ENCODE measurements around the gene MBD3L5. TPM values are rescaled to one million over a fixed set of nuclear protein-coding genes. Genes with fewer than 3 reads are reported as not detected.
"Not testable (repeated sequence)": the region's sequence is repeated elsewhere in the genome, so short reads cannot be mapped to it uniquely, and the experiment has no call there.

MBD3L5 gene
- total RNA-seq, 2 experiments from 2014 or later, result not detected

- H3K4me1 Mint-ChIP-seq, H3K27ac Mint-ChIP-seq, H3K27me3 Mint-ChIP-seq, H3K36me3 Mint-ChIP-seq, H3K9me3 Mint-ChIP-seq, DNase-seq, POLR2A ChIA-PET, H3K4me3 Mint-ChIP-seq: not testable (repeated sequence)
- peak; percentile 47 for ATAC-seq (ENCODE audit: low read depth)
These were observed 29.6 kb downstream of the MBD3L5 start for GRCh38 chr19:7059977-7060376.

GRCh38 chr19:7063339-7063738 lies 33.0 kb downstream of the MBD3L5 start:
- Mint-ChIP-seq H3K27me3 (no peaks in the 10 kb centered on the region), H3K9me3 (no peaks in the 10 kb centered on the region), H3K4me3 (no peak overlapping the region), H3K4me1 (no peaks in the 10 kb centered on the region), H3K27ac (no peak overlapping the region), H3K36me3 (no peaks in the 10 kb centered on the region)
- peak; percentile 41 for ATAC-seq (ENCODE audit: low read depth)
- POLR2A ChIA-PET, result no interaction called here
- no peak for DNase-seq

GRCh38 chr19:7063764-7064418 lies 33.5 kb downstream of the MBD3L5 start:
- POLR2A ChIA-PET, result no interaction called here
- H3K27ac Mint-ChIP-seq, result no peak overlapping the region
- H3K27me3 Mint-ChIP-seq, result no peaks in the 10 kb centered on the region
- no peaks in the 10 kb centered on the region for H3K9me3 Mint-ChIP-seq
- peak; percentile 49 for ATAC-seq (ENCODE audit: low read depth)
- peaks cover under 1% of the 10 kb centered on the region for H3K36me3 Mint-ChIP-seq
- peaks cover 2% of the 10 kb centered on the region for H3K4me1 Mint-ChIP-seq
- H3K4me3 Mint-ChIP-seq, result no peak overlapping the region
- DNase-seq, result no peak

GRCh38 chr19:7067122-7067521 lies 36.7 kb downstream of the MBD3L5 start:
- H3K9me3 Mint-ChIP-seq; H3K27me3 Mint-ChIP-seq; DNase-seq; ATAC-seq (ENCODE audit: low read depth); H3K4me1 Mint-ChIP-seq; POLR2A ChIA-PET; H3K4me3 Mint-ChIP-seq; H3K27ac Mint-ChIP-seq: not testable (repeated sequence)
- H3K36me3 Mint-ChIP-seq, result peaks cover 12% of the 10 kb centered on the region

GRCh38 chr19:7067716-7068115 lies 37.3 kb downstream of the MBD3L5 start:
- H3K27ac Mint-ChIP-seq, result no peak overlapping the region
- POLR2A ChIA-PET, result no interaction called here
- peaks cover 4% of the 10 kb centered on the region for H3K9me3 Mint-ChIP-seq
- ATAC-seq (ENCODE audit: low read depth) (no peak), DNase-seq (no peak)
- peaks cover 18% of the 10 kb centered on the region for H3K36me3 Mint-ChIP-seq
- H3K4me3 Mint-ChIP-seq, result no peak overlapping the region
- H3K4me1 Mint-ChIP-seq, result peaks cover 6% of the 10 kb centered on the region
- H3K27me3 Mint-ChIP-seq, result no peaks in the 10 kb centered on the region

- no peak for ATAC-seq (ENCODE audit: low read depth)
- peaks cover 24% of the 10 kb centered on the region for H3K36me3 Mint-ChIP-seq
- H3K27me3 Mint-ChIP-seq, result no peaks in the 10 kb centered on the region
- peaks cover 5% of the 10 kb centered on the region for H3K9me3 Mint-ChIP-seq
- no peak for DNase-seq
- H3K4me1 Mint-ChIP-seq, result peaks cover 6% of the 10 kb centered on the region
- POLR2A ChIA-PET, result interaction anchor here (0.5 to 2.1 kb wide), 14 partner anchors 10 to 861 kb away, joined by 3 to 47 read pairs (median 5); partner anchors contain the start of genes ARHGEF18, MCOLN1 and VAV1
- peak overlapping the region; percentile 87 for H3K27ac Mint-ChIP-seq
- peak overlapping the region; percentile 97 for H3K4me3 Mint-ChIP-seq
These were observed 38.2 kb downstream of the MBD3L5 start for GRCh38 chr19:7068599-7068998.

GRCh38 chr19:7069042-7069903 lies 38.9 kb downstream of the MBD3L5 start, which contains the start of gene ZNF557:
Gene ZNF557 (plus strand): TSS chr19:7069703. CDS start chr19:7075075, 5,372 bp downstream.
- DNase-seq (peak; percentile 98), ATAC-seq (ENCODE audit: low read depth) (peak; percentile 90)
- peaks cover 7% of the 10 kb centered on the region for H3K9me3 Mint-ChIP-seq
- H3K4me3 Mint-ChIP-seq, result peak within 1 kb of the TSS; percentile 97
- no peaks in the 10 kb centered on the region for H3K27me3 Mint-ChIP-seq
- H3K4me1 Mint-ChIP-seq, result peaks cover 6% of the 10 kb centered on the region
- H3K27ac Mint-ChIP-seq, result peak within 1 kb of the TSS; percentile 87
- H3K36me3 Mint-ChIP-seq, result peaks cover 31% of the 10 kb centered on the region
- POLR2A ChIA-PET, result interaction anchor here (0.5 to 2.1 kb wide), 15 partner anchors 9 to 861 kb away, joined by 3 to 47 read pairs (median 5); partner anchors contain the start of genes ARHGEF18, MCOLN1 and VAV1

GRCh38 chr19:7069904-7070226 lies 39.5 kb downstream of the MBD3L5 start:
- Mint-ChIP-seq H3K9me3 (peaks cover 9% of the 10 kb centered on the region), H3K27ac (peak overlapping the region; percentile 87), H3K4me1 (peaks cover 6% of the 10 kb centered on the region), H3K36me3 (peaks cover 37% of the 10 kb centered on the region), H3K4me3 (peak overlapping the region; percentile 97), H3K27me3 (no peaks in the 10 kb centered on the region)
- ATAC-seq (ENCODE audit: low read depth) (peak; percentile 34), DNase-seq (no peak)
- POLR2A ChIA-PET, result interaction anchor here (0.6 to 2.1 kb wide), 9 partner anchors 9 to 452 kb away, joined by 4 to 47 read pairs (median 7); partner anchors contain the start of genes ARHGEF18, MCOLN1 and VAV1

GRCh38 chr19:7072541-7072940 lies 42.2 kb downstream of the MBD3L5 start:
- no peak overlapping the region for H3K4me3 Mint-ChIP-seq
- H3K27me3 Mint-ChIP-seq, result no peaks in the 10 kb centered on the region
- H3K9me3 Mint-ChIP-seq, result peaks cover 14% of the 10 kb centered on the region
- H3K4me1 Mint-ChIP-seq, result peaks cover 6% of the 10 kb centered on the region
- DNase-seq (no peak), ATAC-seq (ENCODE audit: low read depth) (no peak)
- POLR2A ChIA-PET, result interaction anchor here (0.7 to 1.6 kb wide), 2 partner anchors 27 to 633 kb away, joined by 5 to 9 read pairs; no protein-coding TSS in a partner anchor
- peaks cover 63% of the 10 kb centered on the region for H3K36me3 Mint-ChIP-seq
- no peak overlapping the region for H3K27ac Mint-ChIP-seq

- ATAC-seq (ENCODE audit: low read depth) (no peak), DNase-seq (no peak)
- Mint-ChIP-seq H3K4me1 (peaks cover 5% of the 10 kb centered on the region), H3K4me3 (no peak overlapping the region), H3K9me3 (peaks cover 29% of the 10 kb centered on the region), H3K27me3 (no peaks in the 10 kb centered on the region), H3K27ac (no peak overlapping the region), H3K36me3 (peaks cover 83% of the 10 kb centered on the region)
- POLR2A ChIA-PET, result interaction anchor here (0.6 kb wide), 1 partner anchor 1087 kb away, joined by 4 read pairs; no protein-coding TSS in a partner anchor
These were observed 44.4 kb downstream of the MBD3L5 start for GRCh38 chr19:7074705-7075282.

- H3K27me3 Mint-ChIP-seq, result no peaks in the 10 kb centered on the region
These were observed 45.8 kb downstream of the MBD3L5 start for GRCh38 chr19:7076151-7076550.

GRCh38 chr19:7078008-7078407 lies 47.6 kb downstream of the MBD3L5 start:
- no peaks in the 10 kb centered on the region for H3K27me3 Mint-ChIP-seq
- no peak overlapping the region for H3K27ac Mint-ChIP-seq
- H3K9me3 Mint-ChIP-seq, result peaks cover 40% of the 10 kb centered on the region
- POLR2A ChIA-PET, result interaction anchor here (0.9 to 1.8 kb wide), 2 partner anchors 9 to 14 kb away, joined by 4 read pairs; partner anchors contain the start of gene ZNF557
- no peak overlapping the region for H3K4me3 Mint-ChIP-seq
- ATAC-seq (ENCODE audit: low read depth) (no peak), DNase-seq (no peak)
- H3K4me1 Mint-ChIP-seq, result peaks cover 2% of the 10 kb centered on the region
- H3K36me3 Mint-ChIP-seq, result peaks cover 97% of the 10 kb centered on the region

More at GRCh38 chr19:7076151-7076550, 45.8 kb downstream of the MBD3L5 start:
- Mint-ChIP-seq H3K4me3 (no peak overlapping the region), H3K9me3 (peaks cover 39% of the 10 kb centered on the region), H3K4me1 (peaks cover 5% of the 10 kb centered on the region), H3K27ac (no peak overlapping the region), H3K36me3 (peaks cover 91% of the 10 kb centered on the region)
- no peak for ATAC-seq (ENCODE audit: low read depth)
- POLR2A ChIA-PET, result interaction anchor here (0.7 to 1.8 kb wide), 3 partner anchors 16 to 1857 kb away, joined by 3 to 4 read pairs (median 3); no protein-coding TSS in a partner anchor
- DNase-seq, result no peak
